Skeletal muscle satellite cell (primary cell): ENCODE data around the gene MTMR1.

Source experiments
- H3K27me3 ChIP-seq: 2 replicates; pipeline ENCODE4 v1.7.0; 2013; ENCODE audit warnings: low read length; ENCODE audit not compliant: control insufficient read depth, insufficient read depth
- H3K36me3 ChIP-seq: 2 replicates; pipeline ENCODE4 v1.7.0; 2013; ENCODE audit warnings: mild to moderate bottlenecking, control low read depth, low read length; ENCODE audit not compliant: insufficient read depth
- H3K4me1 ChIP-seq: 2 replicates; pipeline ENCODE4 v1.7.0; 2013; ENCODE audit warnings: low read length; ENCODE audit not compliant: control insufficient read depth, insufficient read depth
- H3K4me2 ChIP-seq: 2 replicates; pipeline ENCODE4 v1.7.0; 2013; ENCODE audit warnings: mild to moderate bottlenecking, low read length
- H3K4me3 ChIP-seq: 2 replicates; pipeline ENCODE4 v1.7.0; 2013; ENCODE audit warnings: low read length
- H3K9ac ChIP-seq: 2 replicates; pipeline ENCODE4 v1.7.0; 2013; ENCODE audit warnings: mild to moderate bottlenecking, low read depth, low read length, moderate library complexity
- H3K9me3 ChIP-seq: replicated peaks from 2 replicates; pipeline ENCODE4 v1.7.0; 2013; ENCODE audit warnings: mild to moderate bottlenecking, control low read depth, low read length

The MTMR1 gene

GRCh38 chrX:150680974-150681373 is 12.2 kb upstream of the MTMR1 start:
- Histone ChIP-seq H3K9me3 (no peaks in the 10 kb centered on the region), H3K36me3 (no peaks in the 10 kb centered on the region), H3K27me3 (no peaks in the 10 kb centered on the region), H3K4me2 (no peak overlapping the region), H3K9ac (no peak overlapping the region), H3K4me1 (no peaks in the 10 kb centered on the region), H3K4me3 (no peak overlapping the region)

GRCh38 chrX:150683112-150683511 is 10.1 kb upstream of the MTMR1 start:
- no peak overlapping the region for H3K4me2 ChIP-seq
- H3K36me3 ChIP-seq: no peaks in the 10 kb centered on the region
- no peaks in the 10 kb centered on the region for H3K27me3 ChIP-seq
- H3K9ac ChIP-seq: no peak overlapping the region
- H3K4me1 ChIP-seq: no peaks in the 10 kb centered on the region
- H3K4me3 ChIP-seq: no peak overlapping the region
- H3K9me3 ChIP-seq: no peaks in the 10 kb centered on the region

- H3K9ac ChIP-seq: no peak overlapping the region
- H3K4me2 ChIP-seq: no peak overlapping the region
- H3K9me3 ChIP-seq: no peaks in the 10 kb centered on the region
- no peaks in the 10 kb centered on the region for H3K27me3 ChIP-seq
- H3K4me1 ChIP-seq: peaks cover 5% of the 10 kb centered on the region
- no peaks in the 10 kb centered on the region for H3K36me3 ChIP-seq
- H3K4me3 ChIP-seq: no peak overlapping the region
These were observed 9.6 kb upstream of the MTMR1 start for GRCh38 chrX:150683536-150684146.

- Histone ChIP-seq H3K9ac (no peak overlapping the region), H3K27me3 (no peaks in the 10 kb centered on the region), H3K4me3 (no peak overlapping the region), H3K36me3 (no peaks in the 10 kb centered on the region), H3K4me1 (peaks cover 15% of the 10 kb centered on the region), H3K4me2 (no peak overlapping the region), H3K9me3 (peaks cover 17% of the 10 kb centered on the region)
These were observed 4.2 kb upstream of the MTMR1 start for GRCh38 chrX:150688911-150689451.

- H3K9ac ChIP-seq: no peak overlapping the region
- H3K4me3 ChIP-seq: no peak overlapping the region
- no peaks in the 10 kb centered on the region for H3K36me3 ChIP-seq
- peaks cover 17% of the 10 kb centered on the region for H3K9me3 ChIP-seq
- H3K4me2 ChIP-seq: peak overlapping the region; percentile 51
- peaks cover 15% of the 10 kb centered on the region for H3K4me1 ChIP-seq
- H3K27me3 ChIP-seq: no peaks in the 10 kb centered on the region
These were observed 3.1 kb upstream of the MTMR1 start for GRCh38 chrX:150690126-150690525.

GRCh38 chrX:150692296-150692695 is 900 bp upstream of the MTMR1 start:
- H3K9ac ChIP-seq: no peak overlapping the region
- peak overlapping the region; percentile 80 for H3K4me2 ChIP-seq
- peaks cover 17% of the 10 kb centered on the region for H3K9me3 ChIP-seq
- peaks cover 15% of the 10 kb centered on the region for H3K4me1 ChIP-seq
- H3K36me3 ChIP-seq: no peaks in the 10 kb centered on the region
- H3K27me3 ChIP-seq: no peaks in the 10 kb centered on the region
- peak overlapping the region; percentile 66 for H3K4me3 ChIP-seq

- Histone ChIP-seq H3K4me2 (peak overlapping the region; percentile 83), H3K9me3 (peaks cover 17% of the 10 kb centered on the region), H3K9ac (peak overlapping the region; percentile 77), H3K27me3 (no peaks in the 10 kb centered on the region), H3K36me3 (no peaks in the 10 kb centered on the region), H3K4me1 (peaks cover 7% of the 10 kb centered on the region), H3K4me3 (peak overlapping the region; percentile 66)
These were observed 754 bp downstream of the MTMR1 start for GRCh38 chrX:150693725-150694574.

GRCh38 chrX:150694738-150695410 is 1.7 kb downstream of the MTMR1 start:
- H3K4me2 ChIP-seq: peak overlapping the region; percentile 83
- H3K4me1 ChIP-seq: peaks cover 1% of the 10 kb centered on the region
- no peak overlapping the region for H3K4me3 ChIP-seq
- H3K27me3 ChIP-seq: no peaks in the 10 kb centered on the region
- peak overlapping the region; percentile 17 for H3K9ac ChIP-seq
- peaks cover 14% of the 10 kb centered on the region for H3K9me3 ChIP-seq
- H3K36me3 ChIP-seq: no peaks in the 10 kb centered on the region

GRCh38 chrX:150696331-150696730 is 3.1 kb downstream of the MTMR1 start:
- H3K4me2 ChIP-seq: no peak overlapping the region
- no peaks in the 10 kb centered on the region for H3K36me3 ChIP-seq
- H3K4me1 ChIP-seq: no peaks in the 10 kb centered on the region
- H3K27me3 ChIP-seq: no peaks in the 10 kb centered on the region
- H3K4me3 ChIP-seq: no peak overlapping the region
- H3K9ac ChIP-seq: no peak overlapping the region
- peaks cover 6% of the 10 kb centered on the region for H3K9me3 ChIP-seq

GRCh38 chrX:150696866-150697265 is 3.7 kb downstream of the MTMR1 start:
- Histone ChIP-seq H3K9me3 (peaks cover under 1% of the 10 kb centered on the region), H3K4me2 (no peak overlapping the region), H3K4me3 (no peak overlapping the region), H3K4me1 (no peaks in the 10 kb centered on the region), H3K9ac (no peak overlapping the region), H3K36me3 (no peaks in the 10 kb centered on the region), H3K27me3 (no peaks in the 10 kb centered on the region)

- H3K4me1 ChIP-seq: no peaks in the 10 kb centered on the region
- H3K4me3 ChIP-seq: no peak overlapping the region
- no peak overlapping the region for H3K4me2 ChIP-seq
- H3K36me3 ChIP-seq: no peaks in the 10 kb centered on the region
- no peaks in the 10 kb centered on the region for H3K27me3 ChIP-seq
- H3K9ac ChIP-seq: no peak overlapping the region
- no peaks in the 10 kb centered on the region for H3K9me3 ChIP-seq
These were observed 4.4 kb downstream of the MTMR1 start for GRCh38 chrX:150697641-150698040.
